B cell (primary cell): Measurements from ENCODE around the gene SMARCC1. TPM values are rescaled to one million over a fixed set of nuclear protein-coding genes. Genes with fewer than 3 reads are reported as not detected.

Experiments used
- ATAC-seq: fragments of 200-7000 bp; cut with Tn5 transposase; one replicate; pipeline ENCODE4 v1.10.0; 2021; ENCODE audit warnings: low read depth, mild to moderate bottlenecking, moderate number of reproducible peaks, moderate library complexity
- CTCF ChIA-PET: fragments of 350-600 bp; sonication (Branson Sonifier 250); formaldehyde crosslinking; loops from one replicate; lab custom pipeline; 2021; ENCODE audit warnings: antibody characterized with exemption, inconsistent platforms; lab: Charles Lee
- POLR2A ChIA-PET: fragments of 350-600 bp; sonication (Branson Sonifier 250); formaldehyde crosslinking; loops from one replicate; lab custom pipeline; 2021; ENCODE audit warnings: antibody characterized with exemption; lab: Charles Lee
- DNase-seq: peaks from one replicate; pipeline ENCODE4 v3.0.0; 2013
- H2AFZ ChIP-seq: 2 replicates; pipeline ENCODE4 v1.6.1; 2012; ENCODE audit warnings: mild to moderate bottlenecking, low read depth, low read length; ENCODE audit not compliant: insufficient read depth, poor library complexity, severe bottlenecking
- H3K27ac ChIP-seq, 2 donors: 1 replicate in 1 of 2; 2 replicates in 1 of 2; pipeline ENCODE4 v1.5.1; 2012 to 2013; ENCODE audit warnings: low read length in 2 of 2, mild to moderate bottlenecking in 2 of 2, moderate library complexity in 1 of 2
- H3K27me3 ChIP-seq, 4 experiments: fragments of 200-600 bp in 1 of 4; sonication (generic) in 1 of 4; replicated peaks in 1 of 4; 1 replicate in 2 of 4; 2 replicates in 2 of 4; pipeline versions ENCODE4 v1.6.1 to v1.7.0; 2013 to 2016; ENCODE audit warnings: low read length in 3 of 4, mild to moderate bottlenecking in 2 of 4, mixed read lengths in 1 of 4, moderate library complexity in 1 of 4; ENCODE audit not compliant: insufficient read depth in 4 of 4, control insufficient read depth in 3 of 4; ENCODE audit errors: control extremely low read depth in 1 of 4
- H3K36me3 ChIP-seq, 2 experiments: replicated peaks in 1 of 2; 1 replicate in 1 of 2; 2 replicates in 1 of 2; pipeline versions ENCODE4 v1.6.1 to v1.7.1; 2013; ENCODE audit warnings: low read length in 1 of 2; ENCODE audit not compliant: insufficient read depth in 2 of 2, control insufficient read depth in 1 of 2; ENCODE audit errors: control extremely low read depth in 1 of 2, extremely low read depth in 1 of 2
- H3K4me1 ChIP-seq, 2 donors: fragments of 200-600 bp in 1 of 2; sonication (generic) in 1 of 2; 1 replicate in 1 of 2; 2 replicates in 1 of 2; pipeline versions ENCODE4 v1.5.1 to v1.6.1; 2013 to 2017; ENCODE audit warnings: low read length in 2 of 2; ENCODE audit not compliant: control insufficient read depth in 2 of 2, insufficient read depth in 2 of 2
- H3K4me2 ChIP-seq: replicated peaks from 2 replicates; pipeline ENCODE3; 2012; ENCODE audit warnings: mild to moderate bottlenecking, low read depth, low read length; ENCODE audit not compliant: poor library complexity, severe bottlenecking
- H3K4me3 ChIP-seq, 5 experiments: fragments of 200-600 bp in 1 of 5; sonication (generic) in 1 of 5; 1 replicate in 3 of 5; 2 replicates in 2 of 5; pipeline versions ENCODE4 v1.5.1 to v1.7.0; 2011 to 2016; ENCODE audit warnings: low read length in 4 of 5, mild to moderate bottlenecking in 4 of 5, low read depth in 2 of 5, control low read depth in 1 of 5, moderate library complexity in 1 of 5; ENCODE audit not compliant: insufficient read depth in 1 of 5; ENCODE audit errors: control extremely low read depth in 1 of 5, extremely low read depth in 1 of 5
- H3K79me2 ChIP-seq: fragments of 200-600 bp; sonication (generic); one replicate; pipeline ENCODE4 v1.6.0; 2016; ENCODE audit warnings: low read length; ENCODE audit not compliant: control insufficient read depth, insufficient read depth
- H3K9ac ChIP-seq: fragments of 200-600 bp; sonication (generic); 2 replicates; pipeline ENCODE4 v1.6.1; 2017; ENCODE audit warnings: mild to moderate bottlenecking, low read length, moderate library complexity
- H3K9me3 ChIP-seq, 3 donors: one replicate each; pipeline versions ENCODE4 v1.6.1 to v1.7.1; 2013; ENCODE audit warnings: low read length in 2 of 3; ENCODE audit not compliant: control insufficient read depth in 2 of 3, insufficient read depth in 1 of 3; ENCODE audit errors: control extremely low read depth in 1 of 3
- H4K20me1 ChIP-seq: 2 replicates; pipeline ENCODE4 v1.6.0; 2012; ENCODE audit warnings: mild to moderate bottlenecking, low read length; ENCODE audit not compliant: insufficient read depth, control insufficient read depth, poor library complexity, severe bottlenecking
- H3K27ac Mint-ChIP-seq: one replicate; pipeline ENCODE4 v1.8.0; 2021; ENCODE audit warnings: mixed read lengths
- H3K27me3 Mint-ChIP-seq: one replicate; pipeline ENCODE4 v1.8.0; 2021; ENCODE audit warnings: mixed read lengths
- H3K4me1 Mint-ChIP-seq: one replicate; pipeline ENCODE4 v1.8.0; 2021; ENCODE audit warnings: mixed read lengths
- H3K4me3 Mint-ChIP-seq: one replicate; pipeline ENCODE4 v1.8.0; 2021; ENCODE audit warnings: mixed read lengths
- H3K9me3 Mint-ChIP-seq: one replicate; pipeline ENCODE4 v1.8.0; 2022; ENCODE audit warnings: mixed read lengths; ENCODE audit not compliant: insufficient read depth
- CTCF ChIP-seq: fragments of 200-600 bp; IDR thresholded peaks from one replicate; pipeline ENCODE4 v1.8.0; 2022; ENCODE audit warnings: antibody characterized with exemption, mild to moderate bottlenecking
- EZH2 ChIP-seq: IDR thresholded peaks from 2 replicates; pipeline ENCODE4 v1.6.1; 2012; ENCODE audit warnings: borderline replicate concordance, low read depth, mild to moderate bottlenecking, moderate library complexity, low read length; ENCODE audit not compliant: insufficient read depth, poor library complexity, severe bottlenecking
- WGBS: methylation state at CpG from one replicate; pipeline ENCODE4 v1.1.5; 2013; ENCODE audit warnings: missing lambda C conversion rate; ENCODE audit not compliant: insufficient coverage; 5-methylcytosine and 5-hydroxymethylcytosine counted together
- intact Hi-C: fragments of 100-400 bp; cut with micrococcal nuclease; formaldehyde crosslinking; loops from one replicate; pipeline ENCODE4 v1.10.0; 2022
- polyA plus RNA-seq: library from polyadenylated mRNA; depleted of rRNA; stranded (reverse); fragments of >200 nt; gene quantifications from 2 replicates; pipeline ENCODE4 v1.2.3, GENCODE V29; 2012
- total RNA-seq, 2 donors: library from RNA; stranded (reverse); fragments of 120-200 nt in 1 of 2; gene quantifications; 1 replicate in 1 of 2; 2 replicates in 1 of 2; pipeline versions ENCODE4 v1.2.3 to v1.2.4, GENCODE V29; 2013 to 2022

The SMARCC1 gene
- total and polyA plus RNA-seq, 2 donors (not counting 1 experiment from before 2014, with no cell fraction given) = 13.1 to 155 TPM

GRCh38 chr3:47567149-47567548 lies 214.5 kb downstream of the SMARCC1 start:
- H3K27ac ChIP-seq = no peak overlapping the region
- H3K27ac Mint-ChIP-seq = no peak overlapping the region
- H3K27me3 ChIP-seq = no peaks in the 10 kb centered on the region
- no peak for DNase-seq
- no peaks in the 10 kb centered on the region for H3K9me3 ChIP-seq
- H3K9me3 Mint-ChIP-seq = no peaks in the 10 kb centered on the region
- no peaks in the 10 kb centered on the region for H3K4me1 ChIP-seq
- intact Hi-C loops = no loop called here
- H3K79me2 ChIP-seq = no peaks in the 10 kb centered on the region
- H4K20me1 ChIP-seq = no peaks in the 10 kb centered on the region
- no peak overlapping the region for H3K9ac ChIP-seq
- H3K4me1 Mint-ChIP-seq = no peaks in the 10 kb centered on the region
- no peaks in the 10 kb centered on the region for H3K36me3 ChIP-seq
- 90% methylated on average over 2 of the region's 4 CpGs for WGBS
- no peak for ATAC-seq
- H3K4me3 Mint-ChIP-seq = no peak overlapping the region
- no peak overlapping the region for H3K4me2 ChIP-seq
- ChIA-PET CTCF (interaction anchor here (0.6 kb wide), 1 partner anchor 33 kb away, joined by 3 read pairs; no protein-coding TSS in a partner anchor), POLR2A (no interaction called here)
- no peak overlapping the region for H3K4me3 ChIP-seq
- TF ChIP-seq EZH2 = no peak
- no peak for TF ChIP-seq CTCF
- H2AFZ ChIP-seq = no peak overlapping the region
- H3K27me3 Mint-ChIP-seq = peaks cover 5% of the 10 kb centered on the region

GRCh38 chr3:47566667-47567066 lies 215.0 kb downstream of the SMARCC1 start:
- peaks cover under 1% of the 10 kb centered on the region for H3K27me3 Mint-ChIP-seq
- ChIA-PET POLR2A (no interaction called here), CTCF (interaction anchor here (0.6 kb wide), 1 partner anchor 32 kb away, joined by 3 read pairs; no protein-coding TSS in a partner anchor)
- H3K79me2 ChIP-seq = no peaks in the 10 kb centered on the region
- H3K4me1 Mint-ChIP-seq = no peaks in the 10 kb centered on the region
- H3K36me3 ChIP-seq = no peaks in the 10 kb centered on the region
- H3K9ac ChIP-seq = no peak overlapping the region
- no peaks in the 10 kb centered on the region for H3K27me3 ChIP-seq
- 81% methylated on average over 7 of the region's 9 CpGs for WGBS
- no peaks in the 10 kb centered on the region for H3K4me1 ChIP-seq
- no peaks in the 10 kb centered on the region for H3K9me3 ChIP-seq
- no peaks in the 10 kb centered on the region for H3K9me3 Mint-ChIP-seq
- H3K4me2 ChIP-seq = no peak overlapping the region
- no peaks in the 10 kb centered on the region for H4K20me1 ChIP-seq
- no peak overlapping the region for H3K27ac ChIP-seq
- H3K27ac Mint-ChIP-seq = no peak overlapping the region
- intact Hi-C loops = no loop called here
- TF ChIP-seq CTCF (no peak), EZH2 (no peak)
- H3K4me3 ChIP-seq = no peak overlapping the region
- ATAC-seq (no peak), DNase-seq (no peak)
- no peak overlapping the region for H2AFZ ChIP-seq
- H3K4me3 Mint-ChIP-seq = no peak overlapping the region
